ENCODE measurements around the gene DPP10.

DNA sequence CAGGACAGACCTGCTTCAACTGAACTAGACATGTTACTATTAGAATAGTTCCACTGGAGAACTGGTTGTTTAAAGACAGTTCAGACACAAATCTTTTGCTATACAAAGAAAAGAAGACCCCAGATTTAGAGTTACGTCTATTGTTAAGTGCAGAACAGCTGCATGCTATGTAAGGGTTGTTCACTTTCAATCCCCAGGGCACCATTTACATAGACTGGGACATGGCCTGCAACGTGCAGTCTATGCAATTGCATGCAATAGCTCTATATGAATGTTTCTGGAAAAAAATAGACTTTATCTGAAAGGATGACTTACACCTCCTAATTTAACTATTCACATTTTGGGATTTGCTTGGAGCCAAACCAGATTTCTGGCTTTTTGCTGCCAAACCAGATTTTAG, 36.1 kb upstream of the DPP10 start:
- TF ChIP-seq, protein P1, sequence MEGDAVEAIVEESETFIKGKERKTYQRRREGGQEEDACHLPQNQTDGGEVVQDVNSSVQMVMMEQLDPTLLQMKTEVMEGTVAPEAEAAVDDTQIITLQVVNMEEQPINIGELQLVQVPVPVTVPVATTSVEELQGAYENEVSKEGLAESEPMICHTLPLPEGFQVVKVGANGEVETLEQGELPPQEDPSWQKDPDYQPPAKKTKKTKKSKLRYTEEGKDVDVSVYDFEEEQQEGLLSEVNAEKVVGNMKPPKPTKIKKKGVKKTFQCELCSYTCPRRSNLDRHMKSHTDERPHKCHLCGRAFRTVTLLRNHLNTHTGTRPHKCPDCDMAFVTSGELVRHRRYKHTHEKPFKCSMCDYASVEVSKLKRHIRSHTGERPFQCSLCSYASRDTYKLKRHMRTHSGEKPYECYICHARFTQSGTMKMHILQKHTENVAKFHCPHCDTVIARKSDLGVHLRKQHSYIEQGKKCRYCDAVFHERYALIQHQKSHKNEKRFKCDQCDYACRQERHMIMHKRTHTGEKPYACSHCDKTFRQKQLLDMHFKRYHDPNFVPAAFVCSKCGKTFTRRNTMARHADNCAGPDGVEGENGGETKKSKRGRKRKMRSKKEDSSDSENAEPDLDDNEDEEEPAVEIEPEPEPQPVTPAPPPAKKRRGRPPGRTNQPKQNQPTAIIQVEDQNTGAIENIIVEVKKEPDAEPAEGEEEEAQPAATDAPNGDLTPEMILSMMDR (CRISPR knock-in tag; IDR thresholded peaks at IDR 0.05) = no peak
- TF ChIP-seq ASH2L (IDR thresholded peaks at IDR 0.05; ENCODE audit: insufficient read length, low read depth, low read length) (no peak), NCOA1 (CRISPR knock-in tag; IDR thresholded peaks at IDR 0.05) (no peak), GTF3A (CRISPR knock-in tag; conservative IDR thresholded peaks at IDR 0.05) (no peak), TCF7L2 (IDR thresholded peaks at IDR 0.05; ENCODE audit: low read depth, low read length) (no peak), GATAD1 (CRISPR knock-in tag; IDR thresholded peaks at IDR 0.05) (no peak), HMGXB4 (CRISPR knock-in tag; IDR thresholded peaks at IDR 0.05; ENCODE audit: borderline replicate concordance in 1 of 2, low read depth in 1 of 2) (no peak), TAF1 (CRISPR knock-in tag; IDR thresholded peaks at IDR 0.05) (no peak), SMC3 (IDR thresholded peaks at IDR 0.05; ENCODE audit: low read length) (no peak), POLR2A (IDR thresholded peaks at IDR 0.05; ENCODE audit: insufficient read depth in 1 of 2, low read depth in 2 of 2, low read length in 2 of 2) (no peak), REST (IDR thresholded peaks at IDR 0.05; ENCODE audit: borderline replicate concordance in 1 of 2, low read depth in 1 of 2, low read length in 2 of 2) (no peak)

Measured in HepG2 (cell line).